ENCODE data around the gene SLC38A9.

The SLC38A9 gene

DNA sequence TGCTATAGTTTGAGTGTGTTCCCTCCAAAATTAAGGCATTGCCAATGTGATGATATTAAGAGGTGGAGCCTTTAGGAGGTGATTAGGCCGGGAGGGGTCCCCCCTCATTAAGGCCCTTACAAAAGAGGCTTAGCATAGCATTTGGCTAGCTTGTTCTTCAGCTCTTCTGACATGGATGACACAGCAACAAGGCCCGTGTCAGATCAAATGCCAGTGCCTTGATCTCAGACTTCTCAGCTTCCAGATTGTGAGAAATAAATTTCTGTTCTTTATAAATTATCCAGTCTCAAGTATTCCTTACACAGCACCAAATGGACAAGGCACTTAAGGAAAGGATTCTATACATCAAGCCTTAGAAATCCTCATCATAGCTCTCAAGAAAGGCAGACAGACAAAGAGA, 31.8 kb downstream of the SLC38A9 start:
- Histone ChIP-seq H3K9ac (ENCODE audit: insufficient read length) (peak overlapping the region; percentile 66), H3K36me3 (ENCODE audit: insufficient read depth, low read length) (no peaks in the 10 kb centered on the region), H3K4me3 (peak overlapping the region; percentile 29), H3K9me3 (ENCODE audit: low read depth, low read length) (no peaks in the 10 kb centered on the region; the same call in 1 of the 2 replicates), H3K27ac (peak overlapping the region; percentile 88)
- TF ChIP-seq FOXP2 (optimal IDR thresholded peaks at IDR 0.05; ENCODE audit: control extremely low read depth, extremely low read length, insufficient read depth) = no peak
- TF ChIP-seq POLR2AphosphoS5 (IDR thresholded peaks at IDR 0.05; ENCODE audit: borderline replicate concordance, low read depth, low read length) = no peak
- no peak for TF ChIP-seq EZH2 (IDR thresholded peaks at IDR 0.05)
- DNase-seq (ENCODE audit: low read depth, low spot score) = no peak

DNA sequence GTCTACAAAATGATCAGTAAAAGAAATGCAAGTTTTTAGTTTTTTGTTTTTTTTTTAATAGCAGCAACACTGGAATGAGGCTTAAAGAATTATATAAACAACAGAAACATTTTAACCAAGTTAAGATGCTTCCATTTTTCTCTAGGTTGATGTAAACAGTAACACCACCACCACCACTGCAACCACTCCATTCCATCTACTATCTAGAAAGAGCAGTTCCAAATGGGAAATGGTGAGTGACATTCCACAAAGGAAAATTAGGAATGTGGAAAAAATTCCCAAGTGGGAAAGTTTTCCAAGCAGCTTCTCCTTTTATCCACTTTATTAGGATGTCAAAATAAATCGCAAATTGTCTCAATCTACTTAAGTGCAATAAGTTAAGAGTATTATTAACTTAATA, 32.6 kb downstream of the SLC38A9 start:
- Histone ChIP-seq H3K9me3 (ENCODE audit: low read depth, low read length) (no peaks in the 10 kb centered on the region), H3K27ac (peak overlapping the region; percentile 88), H3K36me3 (ENCODE audit: insufficient read depth, low read length) (no peaks in the 10 kb centered on the region), H3K9ac (ENCODE audit: insufficient read length) (peak overlapping the region; percentile 66), H3K4me3 (no peak overlapping the region; the same call in 1 of the 2 replicates)
- TF ChIP-seq EZH2 (IDR thresholded peaks at IDR 0.05) = no peak
- no peak for TF ChIP-seq POLR2AphosphoS5 (IDR thresholded peaks at IDR 0.05; ENCODE audit: borderline replicate concordance, low read depth, low read length)
- no peak for TF ChIP-seq FOXP2 (optimal IDR thresholded peaks at IDR 0.05; ENCODE audit: control extremely low read depth, extremely low read length, insufficient read depth)
- DNase-seq (ENCODE audit: low read depth, low spot score) = no peak

DNA sequence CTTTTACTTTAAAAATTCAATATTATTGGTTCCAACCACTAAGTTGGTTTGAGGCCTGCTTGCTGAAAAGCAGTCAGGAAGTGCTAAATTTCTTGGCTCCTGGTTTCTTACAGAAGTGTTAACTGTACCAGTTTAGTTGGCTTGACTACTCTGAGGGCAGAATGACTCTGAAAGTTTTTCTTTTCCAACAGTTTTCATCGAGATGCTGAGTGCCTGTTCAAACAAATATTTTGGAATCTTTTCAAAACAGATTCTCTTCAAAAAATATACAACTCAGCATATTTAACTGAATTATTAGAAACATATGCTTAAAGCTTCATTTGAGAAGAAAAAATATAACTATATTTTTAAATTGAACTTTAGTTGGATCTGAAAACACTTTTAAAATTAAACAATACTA, 37.0 kb downstream of the SLC38A9 start:
- Histone ChIP-seq H3K36me3 (ENCODE audit: insufficient read depth, low read length) (0 out of 2 replicates have a peak, but pooled peaks cover 3% of the 10 kb centered on the region), H3K4me3 (peak overlapping the region; percentile 64), H3K9ac (ENCODE audit: insufficient read length) (peak overlapping the region; percentile 54), H3K9me3 (ENCODE audit: low read depth, low read length) (no peaks in the 10 kb centered on the region), H3K27ac (peak overlapping the region; percentile 98)
- no peak for TF ChIP-seq POLR2AphosphoS5 (IDR thresholded peaks at IDR 0.05; ENCODE audit: borderline replicate concordance, low read depth, low read length)
- DNase-seq (ENCODE audit: low read depth, low spot score) = no peak

DNA sequence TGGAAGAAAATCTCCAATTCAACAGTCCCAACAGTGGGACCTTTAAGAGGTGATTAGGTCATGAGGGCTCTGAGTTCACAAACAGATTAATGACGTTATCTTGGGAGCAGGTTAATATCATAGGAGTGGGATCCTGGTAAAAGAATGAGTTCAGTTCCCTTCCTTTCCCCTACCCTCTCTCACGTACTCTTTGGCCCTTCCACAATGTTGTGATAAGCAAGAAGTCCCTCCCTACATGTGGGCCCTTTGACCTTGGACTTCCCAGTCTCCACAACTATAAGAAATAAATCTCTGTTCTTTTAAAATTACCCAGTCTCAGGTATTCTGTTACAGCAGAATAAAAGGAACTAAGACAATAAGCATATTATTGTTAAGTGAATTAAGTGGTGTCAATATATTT, 37.8 kb downstream of the SLC38A9 start:
- no peak for DNase-seq (ENCODE audit: low read depth, low spot score)
- Histone ChIP-seq H3K27ac (peak overlapping the region; percentile 98), H3K9ac (ENCODE audit: insufficient read length) (peak overlapping the region; percentile 54), H3K9me3 (ENCODE audit: low read depth, low read length) (no peaks in the 10 kb centered on the region), H3K4me3 (peak overlapping the region; percentile 64), H3K36me3 (ENCODE audit: insufficient read depth, low read length) (0 out of 2 replicates have a peak, but pooled peaks cover 3% of the 10 kb centered on the region)
- TF ChIP-seq EZH2 (IDR thresholded peaks at IDR 0.05) = no peak
- TF ChIP-seq POLR2AphosphoS5 (IDR thresholded peaks at IDR 0.05; ENCODE audit: borderline replicate concordance, low read depth, low read length) = no peak
- TF ChIP-seq FOXP2 (optimal IDR thresholded peaks at IDR 0.05; ENCODE audit: control extremely low read depth, extremely low read length, insufficient read depth) = no peak

DNA sequence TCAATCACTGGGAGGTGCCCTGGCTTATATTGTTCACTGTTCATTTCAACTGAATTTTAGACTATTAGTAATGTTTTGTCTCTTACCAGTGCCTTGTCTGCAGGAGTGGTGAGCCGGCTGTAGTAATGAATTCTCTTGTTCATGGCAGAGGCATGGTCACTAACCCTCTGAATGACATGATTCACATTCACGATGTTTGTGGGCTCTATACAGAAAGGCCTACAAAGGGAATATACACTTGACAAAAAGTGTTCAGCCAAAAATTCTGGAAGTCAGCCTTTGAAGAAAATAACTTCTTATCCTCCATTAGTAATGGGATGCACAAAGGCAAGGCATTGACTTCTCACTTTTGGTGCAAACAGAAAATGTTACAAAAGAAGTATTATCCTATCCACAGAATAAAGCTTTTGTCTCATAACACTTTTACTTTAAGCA, 39.6 kb downstream of the SLC38A9 start:
- DNase-seq (ENCODE audit: low read depth, low spot score) = no peak
- no peak overlapping the region for H3K9ac ChIP-seq (ENCODE audit: insufficient read length)

DNA sequence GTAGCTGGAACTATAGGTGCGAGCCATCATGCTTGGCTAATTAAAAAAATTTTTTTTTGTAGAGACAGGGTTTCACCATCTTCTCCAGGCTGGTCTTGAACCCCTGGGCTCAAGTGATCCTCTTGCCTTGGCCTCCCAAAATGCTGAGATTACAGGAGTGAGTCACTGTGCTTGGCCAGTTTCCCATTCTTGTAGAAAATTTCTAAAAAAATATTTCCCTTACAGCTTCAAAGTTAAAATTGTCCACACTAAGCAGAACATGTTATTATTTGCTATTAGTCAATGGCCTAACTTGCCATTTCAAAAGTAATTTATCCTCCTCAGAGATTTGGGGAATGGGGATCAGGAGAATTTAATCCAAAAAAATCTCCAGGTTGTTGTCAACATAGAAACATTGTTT, 40.1 kb downstream of the SLC38A9 start:
- no peak overlapping the region for H3K9ac ChIP-seq (ENCODE audit: insufficient read length)
- H3K36me3 ChIP-seq (ENCODE audit: insufficient read depth, low read length) = 0 out of 2 replicates have a peak, but pooled peaks cover 3% of the 10 kb centered on the region
- H3K9me3 ChIP-seq (ENCODE audit: low read depth, low read length) = no peaks in the 10 kb centered on the region
- H3K4me3 ChIP-seq = no peak overlapping the region
- DNase-seq (ENCODE audit: low read depth, low spot score) = no peak
- peak overlapping the region; percentile 98; the same call in 1 of the 2 replicates for H3K27ac ChIP-seq
- TF ChIP-seq POLR2AphosphoS5 (IDR thresholded peaks at IDR 0.05; ENCODE audit: borderline replicate concordance, low read depth, low read length) (no peak), EZH2 (IDR thresholded peaks at IDR 0.05) (no peak), FOXP2 (optimal IDR thresholded peaks at IDR 0.05; ENCODE audit: control extremely low read depth, extremely low read length, insufficient read depth) (no peak)

More for the DNA sequence above, 39.6 kb downstream of the SLC38A9 start:
- H3K36me3 ChIP-seq (ENCODE audit: insufficient read depth, low read length) = 0 out of 2 replicates have a peak, but pooled peaks cover 3% of the 10 kb centered on the region
- no peak for TF ChIP-seq FOXP2 (optimal IDR thresholded peaks at IDR 0.05; ENCODE audit: control extremely low read depth, extremely low read length, insufficient read depth)
- no peak for TF ChIP-seq EZH2 (IDR thresholded peaks at IDR 0.05)
- TF ChIP-seq POLR2AphosphoS5 (IDR thresholded peaks at IDR 0.05; ENCODE audit: borderline replicate concordance, low read depth, low read length) = no peak
- H3K4me3 ChIP-seq = peak overlapping the region; percentile 28; the same call in 1 of the 2 replicates
- H3K9me3 ChIP-seq (ENCODE audit: low read depth, low read length) = no peaks in the 10 kb centered on the region
- peak overlapping the region; percentile 98 for H3K27ac ChIP-seq

DNA sequence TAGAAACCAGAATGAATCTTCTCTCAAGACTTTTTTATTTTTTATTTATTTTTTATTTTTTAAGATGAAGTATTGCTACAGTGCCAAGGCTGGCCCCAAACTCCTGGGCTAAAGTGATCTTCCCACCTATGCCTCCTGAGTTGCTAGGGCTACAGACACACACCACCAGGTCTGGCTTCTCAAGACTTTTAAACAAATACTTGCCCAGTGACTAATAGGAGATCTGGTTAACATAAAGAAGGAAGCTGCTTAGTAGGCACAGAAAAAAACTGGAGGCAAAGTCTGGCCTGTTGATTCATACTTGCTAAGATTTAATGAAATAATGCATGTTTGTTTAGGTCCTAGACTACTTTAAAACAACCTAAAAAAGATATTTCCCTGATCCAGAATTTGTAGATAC, 43.8 kb downstream of the SLC38A9 start:
- Histone ChIP-seq H3K36me3 (ENCODE audit: insufficient read depth, low read length) (peaks cover 3% of the 10 kb centered on the region; the same call in 1 of the 2 replicates), H3K4me3 (no peak overlapping the region), H3K9me3 (ENCODE audit: low read depth, low read length) (no peaks in the 10 kb centered on the region), H3K9ac (ENCODE audit: insufficient read length) (peak overlapping the region; percentile 28), H3K27ac (peak overlapping the region; percentile 76)
- no peak for TF ChIP-seq FOXP2 (optimal IDR thresholded peaks at IDR 0.05; ENCODE audit: control extremely low read depth, extremely low read length, insufficient read depth)
- TF ChIP-seq POLR2AphosphoS5 (IDR thresholded peaks at IDR 0.05; ENCODE audit: borderline replicate concordance, low read depth, low read length) = no peak
- TF ChIP-seq EZH2 (IDR thresholded peaks at IDR 0.05) = no peak
- no peak for DNase-seq (ENCODE audit: low read depth, low spot score)

DNA sequence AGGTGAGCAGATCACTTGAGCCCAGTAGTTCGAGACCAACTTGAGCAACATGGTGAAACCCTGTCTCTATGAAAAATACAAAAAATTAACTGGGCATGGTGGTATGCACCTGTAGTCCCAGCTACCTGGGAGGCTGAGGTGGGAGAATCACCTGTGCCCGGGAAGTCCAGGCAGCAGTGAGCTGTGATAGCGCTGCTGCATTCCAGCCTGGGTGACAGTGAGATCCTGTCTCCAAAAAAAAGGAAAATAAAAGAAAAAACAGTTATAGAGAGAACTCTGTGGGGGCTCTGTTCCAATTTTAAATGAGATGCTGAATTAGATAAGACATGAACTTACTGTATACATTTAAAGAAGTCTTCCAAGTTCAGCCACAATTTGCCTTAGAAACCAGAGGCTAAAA, 44.2 kb downstream of the SLC38A9 start:
- no peak overlapping the region for H3K4me3 ChIP-seq
- H3K9ac ChIP-seq (ENCODE audit: insufficient read length) = no peak overlapping the region
- TF ChIP-seq POLR2AphosphoS5 (IDR thresholded peaks at IDR 0.05; ENCODE audit: borderline replicate concordance, low read depth, low read length) (no peak), EZH2 (IDR thresholded peaks at IDR 0.05) (no peak), FOXP2 (optimal IDR thresholded peaks at IDR 0.05; ENCODE audit: control extremely low read depth, extremely low read length, insufficient read depth) (no peak)
- peaks cover 4% of the 10 kb centered on the region; the same call in 1 of the 2 replicates for H3K36me3 ChIP-seq (ENCODE audit: insufficient read depth, low read length)
- H3K9me3 ChIP-seq (ENCODE audit: low read depth, low read length) = no peaks in the 10 kb centered on the region
- DNase-seq (ENCODE audit: low read depth, low spot score) = no peak
- H3K27ac ChIP-seq = peak overlapping the region; percentile 76; the same call in 1 of the 2 replicates

DNA sequence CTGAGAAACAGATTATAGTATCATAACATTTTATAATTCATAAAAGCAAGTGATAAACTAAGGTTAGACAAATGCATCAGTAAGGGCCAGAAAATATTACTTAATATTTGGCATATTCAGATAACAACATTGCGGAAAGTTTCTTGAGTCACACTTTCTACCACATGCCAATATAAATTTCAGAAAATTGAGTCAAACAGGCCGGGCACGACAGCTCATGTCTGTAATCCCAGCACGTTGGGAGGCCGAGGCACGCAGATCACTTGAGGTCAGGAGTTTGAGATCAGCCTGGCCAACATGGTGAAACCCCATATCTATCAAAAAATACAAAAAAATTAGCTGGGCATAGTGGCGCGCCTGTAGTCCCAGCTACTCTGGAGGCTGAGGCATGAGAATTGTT, 47.1 kb downstream of the SLC38A9 start:
- Histone ChIP-seq H3K4me3 (no peak overlapping the region), H3K27ac (no peak overlapping the region), H3K9ac (ENCODE audit: insufficient read length) (no peak overlapping the region), H3K36me3 (ENCODE audit: insufficient read depth, low read length) (peaks cover 2% of the 10 kb centered on the region; the same call in 1 of the 2 replicates), H3K9me3 (ENCODE audit: low read depth, low read length) (no peaks in the 10 kb centered on the region)
- TF ChIP-seq EZH2 (IDR thresholded peaks at IDR 0.05) = no peak
- no peak for TF ChIP-seq FOXP2 (optimal IDR thresholded peaks at IDR 0.05; ENCODE audit: control extremely low read depth, extremely low read length, insufficient read depth)
- no peak for TF ChIP-seq POLR2AphosphoS5 (IDR thresholded peaks at IDR 0.05; ENCODE audit: borderline replicate concordance, low read depth, low read length)
- no peak for DNase-seq (ENCODE audit: low read depth, low spot score)
